Stimulated activated CD8-positive, alpha-beta memory T cell treated with anti-CD3 and anti-CD28 coated beads, Interleukin-4, amount 100 ng/mL, for 24 hours (primary cell): ENCODE measurements around the gene TTLL5.

ENCODE experiments used
- DNase-seq: peaks from one replicate; pipeline ENCODE4 v3.0.0-alpha.2; 2020; ENCODE audit warnings: low read depth

TTLL5 gene, protein sequence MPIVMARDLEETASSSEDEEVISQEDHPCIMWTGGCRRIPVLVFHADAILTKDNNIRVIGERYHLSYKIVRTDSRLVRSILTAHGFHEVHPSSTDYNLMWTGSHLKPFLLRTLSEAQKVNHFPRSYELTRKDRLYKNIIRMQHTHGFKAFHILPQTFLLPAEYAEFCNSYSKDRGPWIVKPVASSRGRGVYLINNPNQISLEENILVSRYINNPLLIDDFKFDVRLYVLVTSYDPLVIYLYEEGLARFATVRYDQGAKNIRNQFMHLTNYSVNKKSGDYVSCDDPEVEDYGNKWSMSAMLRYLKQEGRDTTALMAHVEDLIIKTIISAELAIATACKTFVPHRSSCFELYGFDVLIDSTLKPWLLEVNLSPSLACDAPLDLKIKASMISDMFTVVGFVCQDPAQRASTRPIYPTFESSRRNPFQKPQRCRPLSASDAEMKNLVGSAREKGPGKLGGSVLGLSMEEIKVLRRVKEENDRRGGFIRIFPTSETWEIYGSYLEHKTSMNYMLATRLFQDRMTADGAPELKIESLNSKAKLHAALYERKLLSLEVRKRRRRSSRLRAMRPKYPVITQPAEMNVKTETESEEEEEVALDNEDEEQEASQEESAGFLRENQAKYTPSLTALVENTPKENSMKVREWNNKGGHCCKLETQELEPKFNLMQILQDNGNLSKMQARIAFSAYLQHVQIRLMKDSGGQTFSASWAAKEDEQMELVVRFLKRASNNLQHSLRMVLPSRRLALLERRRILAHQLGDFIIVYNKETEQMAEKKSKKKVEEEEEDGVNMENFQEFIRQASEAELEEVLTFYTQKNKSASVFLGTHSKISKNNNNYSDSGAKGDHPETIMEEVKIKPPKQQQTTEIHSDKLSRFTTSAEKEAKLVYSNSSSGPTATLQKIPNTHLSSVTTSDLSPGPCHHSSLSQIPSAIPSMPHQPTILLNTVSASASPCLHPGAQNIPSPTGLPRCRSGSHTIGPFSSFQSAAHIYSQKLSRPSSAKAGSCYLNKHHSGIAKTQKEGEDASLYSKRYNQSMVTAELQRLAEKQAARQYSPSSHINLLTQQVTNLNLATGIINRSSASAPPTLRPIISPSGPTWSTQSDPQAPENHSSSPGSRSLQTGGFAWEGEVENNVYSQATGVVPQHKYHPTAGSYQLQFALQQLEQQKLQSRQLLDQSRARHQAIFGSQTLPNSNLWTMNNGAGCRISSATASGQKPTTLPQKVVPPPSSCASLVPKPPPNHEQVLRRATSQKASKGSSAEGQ (N-terminal part only)

DNA sequence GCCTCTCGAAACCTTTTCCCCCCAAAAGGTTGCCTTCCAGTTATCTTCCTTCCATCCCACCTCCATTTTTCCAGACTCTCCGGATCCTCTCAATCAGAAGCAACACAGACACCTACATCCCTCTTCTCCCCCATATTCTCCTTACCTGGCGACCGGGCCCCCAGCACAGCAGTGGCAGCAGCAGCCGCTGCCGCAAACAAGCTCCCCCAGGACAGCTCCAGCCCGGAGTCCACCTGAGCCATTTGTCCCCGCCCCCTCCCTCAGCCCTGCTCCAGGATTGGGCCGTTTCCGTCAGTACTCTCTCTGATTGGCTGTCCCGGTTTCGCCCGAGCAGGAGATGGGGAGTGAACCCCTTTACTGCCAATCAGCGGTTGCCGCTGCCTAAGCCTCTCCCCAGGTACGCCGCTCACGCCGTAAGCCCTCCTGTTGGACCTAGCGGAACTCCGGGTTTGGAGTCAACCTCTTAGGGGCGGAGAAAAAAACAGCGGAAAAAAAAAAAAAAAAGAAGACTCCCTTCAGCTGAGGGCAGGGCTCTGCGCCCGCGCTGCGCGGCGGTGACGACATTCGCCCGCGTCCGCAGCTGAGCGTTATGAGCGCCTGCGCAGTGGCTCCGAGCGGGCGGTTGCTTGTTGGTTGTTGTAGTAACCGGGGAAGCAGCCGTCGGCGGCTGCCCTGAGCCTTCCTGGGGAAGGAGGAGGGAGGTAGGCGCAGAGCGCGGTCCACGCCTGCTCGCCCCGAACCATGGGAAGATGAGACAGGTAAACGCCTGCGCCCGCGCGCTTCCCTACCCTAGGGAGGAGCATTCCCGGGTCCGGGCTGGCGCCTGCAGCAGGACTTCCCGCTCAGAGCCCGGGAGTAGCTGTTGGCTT lies at the start of gene TTLL5, which contains the start of gene ERG28:
Gene TTLL5 (plus strand): TSS at position 617 of the 869 bp plus-strand sequence. CDS start 1,904 bp downstream, outside the sequence.
Gene ERG28 (minus strand): TSS at position 247 of the 869 bp plus-strand sequence. CDS start 3,374 bp downstream, outside the sequence.
- DNase-seq, result peak; percentile 92

DNA sequence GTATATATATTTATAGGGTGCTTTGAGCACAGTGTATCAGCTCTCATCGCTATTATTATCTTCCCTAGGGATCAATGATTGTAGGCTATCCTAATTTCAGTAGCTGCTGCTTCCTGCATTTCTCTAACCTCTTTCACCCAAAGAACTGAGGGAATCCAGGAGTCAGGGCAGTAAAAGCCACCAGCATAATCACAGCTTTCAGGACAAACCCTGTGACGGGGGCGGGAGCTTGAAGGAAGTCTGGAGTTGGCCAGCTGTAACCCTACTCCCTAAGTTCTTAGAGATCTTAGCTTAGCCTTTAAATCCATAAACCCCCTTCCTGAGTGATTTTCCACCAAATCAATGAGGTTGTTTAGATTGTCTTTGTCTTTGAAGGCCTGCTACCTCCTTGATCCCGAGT lies 48.9 kb upstream of the TTLL5 start:
- DNase-seq, result no peak

DNA sequence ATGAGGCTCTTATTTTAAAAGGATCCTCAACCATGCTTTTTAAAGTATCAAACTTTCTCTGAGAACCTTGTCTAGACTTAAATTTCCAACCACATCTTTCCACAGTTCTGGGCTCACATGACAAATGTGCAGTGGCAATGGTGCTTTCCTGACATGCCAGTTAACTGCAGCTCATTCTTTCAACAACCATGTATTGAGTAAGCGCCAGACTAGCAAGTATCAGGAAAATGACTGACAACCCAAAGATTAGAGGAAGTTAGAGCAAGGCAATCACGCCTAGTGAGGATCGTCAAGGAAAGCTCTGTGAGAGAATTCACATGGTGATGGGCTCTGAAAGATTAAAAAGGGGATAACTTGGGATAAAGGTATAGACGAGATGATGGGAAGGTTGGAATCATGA lies 46.9 kb upstream of the TTLL5 start:
- no peak for DNase-seq

DNA sequence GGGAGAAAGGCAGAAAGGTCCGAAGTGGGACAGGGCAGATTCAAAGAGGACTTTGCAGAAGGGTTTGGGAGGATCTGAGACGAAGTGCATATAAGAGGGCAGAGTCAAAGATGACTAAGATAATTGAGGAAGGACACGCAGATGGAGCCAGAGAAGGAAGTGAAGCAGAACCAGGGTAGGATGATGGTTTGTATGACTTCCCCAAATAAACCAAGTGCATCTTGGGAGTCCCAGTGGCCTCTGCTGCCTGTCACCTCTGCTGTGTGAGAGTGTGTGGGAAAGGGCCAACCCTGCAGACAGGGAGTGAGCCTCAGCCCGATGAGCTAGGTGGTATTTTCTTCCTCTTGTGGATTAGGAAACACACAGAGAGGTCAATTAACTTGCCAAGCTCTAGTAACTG lies 45.8 kb upstream of the TTLL5 start:
- no peak for DNase-seq

DNA sequence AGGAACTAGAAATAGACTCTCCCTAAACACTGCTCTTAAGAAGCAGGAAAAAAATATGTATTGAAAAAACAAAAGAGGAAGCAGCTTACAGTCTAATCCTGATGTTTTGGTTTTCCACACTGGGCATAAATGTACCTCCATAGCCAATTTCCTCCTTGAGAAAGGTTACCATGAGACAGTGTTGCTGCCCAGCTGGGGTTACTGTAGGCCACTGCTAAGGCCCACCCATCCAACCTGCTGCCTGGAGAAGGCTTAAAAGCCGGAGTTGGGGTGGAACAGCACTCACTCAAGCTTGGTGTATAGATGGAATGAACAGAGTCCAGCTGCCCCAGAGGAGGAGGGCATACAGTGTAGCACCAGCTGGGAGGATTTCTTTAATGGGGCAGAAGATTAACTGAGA lies 41.5 kb upstream of the TTLL5 start:
- no peak for DNase-seq

DNA sequence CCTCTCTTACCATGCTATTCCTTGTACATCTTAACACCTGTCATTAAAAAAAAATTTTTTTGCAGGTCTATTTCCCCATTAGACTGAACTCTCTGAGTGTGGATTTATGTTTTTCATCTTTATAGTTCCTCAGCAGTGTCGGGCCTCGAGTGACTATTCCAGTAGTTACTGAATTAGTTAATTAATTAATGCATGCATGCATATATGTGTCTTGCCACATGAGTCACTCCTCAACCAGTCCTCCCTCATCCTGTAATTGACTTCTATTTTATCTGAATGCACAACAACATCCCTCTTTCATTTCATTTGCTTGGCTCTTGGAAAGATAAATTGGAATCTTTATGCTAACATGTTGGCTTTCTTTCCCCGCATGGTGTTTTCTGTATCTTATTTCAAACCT lies 36.0 kb upstream of the TTLL5 start:
- DNase-seq, result no peak

DNA sequence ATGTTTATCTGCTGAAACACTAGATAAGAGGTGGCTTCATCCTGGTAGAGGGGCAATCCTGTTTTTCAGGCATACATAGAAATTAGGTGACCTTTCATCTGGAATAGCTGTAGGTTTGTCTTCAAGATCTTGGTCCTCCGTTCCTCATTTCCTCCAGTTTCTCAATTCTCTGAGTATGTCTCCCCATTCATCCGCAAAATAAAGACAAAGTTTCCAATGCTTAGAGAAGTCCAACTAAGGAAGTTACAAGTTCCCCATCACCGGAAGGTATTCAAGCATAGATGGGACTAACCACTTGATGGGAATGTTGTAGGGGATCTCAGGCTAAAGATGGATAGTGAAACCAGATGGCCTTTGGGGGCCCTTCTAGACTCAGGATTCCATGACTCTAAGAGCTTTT lies 34.6 kb upstream of the TTLL5 start:
- no peak for DNase-seq

DNA sequence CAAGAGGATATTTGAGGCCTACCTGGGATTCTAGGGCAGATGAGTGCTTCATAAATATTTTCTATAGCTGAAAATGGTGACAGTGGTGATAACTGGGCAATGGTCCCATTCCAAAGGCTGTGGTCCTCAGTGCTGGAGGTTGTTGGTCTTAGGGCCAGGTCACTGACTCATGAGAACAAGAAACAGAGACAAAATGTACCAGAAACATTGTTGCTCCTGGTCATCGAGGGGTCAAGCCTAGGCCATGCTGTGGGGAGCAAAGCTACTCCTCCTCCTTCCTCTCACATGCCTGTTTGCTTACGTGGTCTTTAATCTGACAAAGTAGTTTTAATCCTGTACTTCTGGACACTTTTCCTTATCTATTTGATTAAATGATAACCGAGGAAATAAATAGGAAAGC lies 34.2 kb upstream of the TTLL5 start:
- DNase-seq, result no peak

DNA sequence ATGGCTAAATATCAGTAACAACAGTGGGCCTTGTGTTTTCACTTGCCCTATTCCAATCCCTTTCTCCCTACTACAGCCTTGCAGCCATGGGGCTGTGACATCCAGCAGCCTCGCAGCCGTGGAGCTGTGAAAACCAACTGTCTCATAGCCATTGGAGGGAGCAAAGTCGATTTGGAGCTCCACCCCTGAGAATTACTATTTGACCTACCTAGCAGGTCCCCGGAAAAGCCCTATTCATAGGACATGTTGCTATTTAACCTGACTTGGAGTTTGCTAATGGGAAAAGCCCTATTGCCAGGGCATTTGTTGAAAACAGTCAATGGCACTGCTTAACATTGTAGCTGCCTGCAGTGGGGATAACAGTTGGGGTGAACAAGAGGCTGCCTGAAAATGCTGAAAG lies 33.6 kb upstream of the TTLL5 start:
- DNase-seq, result no peak

DNA sequence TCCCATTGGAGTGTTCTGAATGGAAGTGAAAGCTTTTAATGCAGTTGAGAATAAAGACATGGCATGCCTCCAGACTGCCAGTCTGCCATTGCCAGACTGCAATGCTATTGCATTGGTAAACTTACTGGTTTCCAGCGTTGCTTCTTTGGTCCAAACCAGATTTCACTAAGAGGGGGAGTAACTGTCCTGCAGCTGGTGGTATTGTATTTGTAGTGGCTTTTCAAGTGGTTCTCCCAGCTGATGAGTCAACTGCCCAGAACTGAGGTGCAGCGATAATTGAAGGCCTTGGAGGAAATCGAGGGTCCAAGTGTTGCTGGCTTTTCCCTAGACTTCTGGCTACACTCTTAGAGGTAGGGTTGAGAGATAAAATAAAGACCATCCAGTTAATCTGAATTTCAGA lies 32.2 kb upstream of the TTLL5 start:
- no peak for DNase-seq

DNA sequence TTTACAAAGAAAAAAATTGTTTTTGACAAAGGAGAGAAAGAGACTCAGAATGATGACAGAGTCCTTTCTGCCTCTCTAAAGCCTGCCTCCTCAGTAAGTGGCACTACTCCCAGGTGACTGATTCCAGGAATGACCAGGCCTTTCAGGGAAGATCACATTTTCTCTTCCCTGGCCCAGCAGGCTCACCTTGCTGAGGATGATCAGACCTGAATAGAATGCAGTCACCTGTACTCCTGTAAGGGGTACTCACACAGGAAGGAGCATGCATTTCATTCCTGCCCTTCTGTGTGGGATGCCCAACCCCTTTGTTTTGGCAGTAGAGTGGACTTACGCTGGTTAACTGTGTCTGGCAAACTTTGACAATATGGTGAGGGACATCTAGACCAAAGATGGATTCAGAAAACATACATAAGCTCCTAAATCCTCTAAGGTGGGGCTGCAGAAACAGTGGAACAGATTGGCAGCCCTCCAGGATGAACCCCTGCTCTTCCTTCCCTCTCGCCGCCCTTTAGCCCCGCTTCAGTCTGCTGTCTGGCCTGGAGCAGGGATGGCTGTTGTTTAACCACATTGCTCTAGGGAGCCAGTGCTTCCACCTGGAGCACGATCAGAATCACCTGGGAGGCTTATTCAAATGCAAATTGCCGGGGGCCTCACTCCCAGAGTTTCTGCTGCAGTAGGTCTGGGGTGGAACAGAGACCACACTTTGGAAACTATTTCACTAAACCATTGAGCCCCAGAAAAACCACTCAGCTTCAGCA lies 30.2 kb upstream of the TTLL5 start:
- no peak for DNase-seq

DNA sequence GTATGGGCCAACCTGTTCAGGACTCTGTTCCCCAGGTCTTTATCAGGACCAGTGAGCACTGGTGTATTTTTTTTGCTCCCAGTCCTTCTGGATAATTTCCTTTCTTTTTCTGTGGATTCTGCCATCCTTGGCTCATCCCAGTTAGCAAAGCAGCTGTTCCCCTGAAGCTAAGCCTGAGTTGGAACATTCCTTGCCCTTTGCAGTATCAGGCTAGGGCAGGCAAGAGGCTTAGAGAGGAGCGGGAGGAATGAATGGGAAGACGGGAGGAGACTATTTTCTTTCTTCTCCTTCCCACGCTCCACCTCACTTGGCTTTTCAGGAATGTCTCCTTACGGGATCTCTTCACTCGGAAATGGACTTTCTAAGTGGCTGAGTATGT lies 29.6 kb upstream of the TTLL5 start:
- DNase-seq, result no peak

DNA sequence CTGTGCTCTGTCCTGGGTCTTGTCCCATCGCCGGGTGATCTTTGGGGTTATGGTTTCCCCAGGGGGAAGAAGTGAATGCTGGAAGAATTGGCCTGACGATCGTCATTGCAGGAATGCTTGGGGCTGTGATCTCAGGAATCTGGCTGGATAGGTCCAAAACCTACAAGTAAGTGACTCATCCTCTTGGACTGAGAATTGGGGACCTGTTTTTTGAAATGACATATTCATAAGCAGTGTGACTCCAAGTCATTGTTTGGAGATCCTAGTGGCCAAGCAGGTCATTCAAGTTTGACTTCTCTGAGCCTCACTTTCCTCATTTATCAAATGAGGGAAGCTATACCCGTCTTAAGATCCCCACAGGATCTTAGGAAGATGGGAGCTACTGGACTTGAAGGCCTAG lies 26.2 kb upstream of the TTLL5 start:
- DNase-seq, result no peak

DNA sequence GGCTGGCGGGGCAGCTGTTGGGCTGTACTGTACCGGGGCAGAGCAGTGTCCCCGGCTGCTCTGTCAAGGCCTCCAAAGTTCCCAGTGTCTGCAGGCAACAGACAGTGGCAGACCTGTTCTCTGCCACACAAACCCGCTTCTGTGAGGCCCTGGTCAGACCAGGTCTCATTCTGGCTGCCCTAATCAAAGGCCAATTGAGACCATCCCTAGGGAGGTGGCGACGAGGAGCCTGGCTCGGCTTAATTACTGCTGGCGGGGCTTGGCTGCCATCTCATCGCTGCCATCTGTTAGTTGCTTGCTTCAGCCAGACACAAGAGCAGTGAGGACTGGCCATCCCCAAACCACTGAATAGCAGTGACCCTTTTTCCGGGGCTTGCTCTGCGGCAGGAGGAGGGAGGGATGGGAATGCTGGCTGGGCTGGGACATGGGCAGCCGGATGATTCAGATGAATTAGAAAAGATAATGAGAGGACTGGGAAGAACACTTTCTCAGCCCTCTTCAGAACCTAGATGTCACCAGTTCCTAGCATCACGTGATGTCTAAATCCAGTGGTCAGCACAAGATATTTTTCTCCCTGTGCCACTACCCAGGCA lies 24.9 kb upstream of the TTLL5 start:
- no peak for DNase-seq

DNA sequence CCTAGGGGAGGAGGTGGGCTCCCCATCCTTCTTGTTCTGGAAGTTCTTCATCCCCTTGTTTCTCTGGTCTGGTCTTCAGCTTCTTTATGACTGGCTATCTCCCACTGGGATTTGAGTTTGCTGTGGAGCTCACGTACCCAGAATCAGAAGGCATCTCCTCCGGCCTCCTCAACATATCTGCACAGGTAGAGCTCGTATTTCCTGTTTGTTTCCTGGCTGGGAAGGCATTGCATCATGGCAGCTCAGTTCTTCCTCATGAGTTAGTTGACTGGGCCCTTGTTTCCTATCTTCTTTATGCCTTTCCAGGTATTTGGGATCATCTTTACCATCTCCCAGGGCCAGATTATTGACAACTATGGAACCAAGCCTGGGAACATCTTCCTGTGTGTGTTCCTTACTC lies 20.2 kb upstream of the TTLL5 start:
- DNase-seq, result no peak

DNA sequence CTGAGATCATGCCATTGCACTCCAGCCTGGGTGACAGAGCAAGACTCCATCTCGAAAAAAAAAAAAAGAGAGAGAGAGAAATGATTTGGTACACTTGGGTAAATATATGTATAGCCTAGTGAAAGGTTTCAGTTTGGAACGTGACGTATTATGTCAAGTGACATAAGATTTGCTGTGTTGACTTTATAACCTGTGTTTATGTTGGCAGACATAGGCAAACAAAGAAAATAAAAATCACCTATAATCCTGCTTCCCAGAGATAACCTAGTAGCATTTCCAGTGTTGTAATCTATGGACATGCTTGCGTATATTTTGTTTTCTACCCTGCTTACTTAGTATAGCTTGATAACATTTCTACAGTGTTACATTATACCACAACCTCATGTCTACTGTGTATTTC lies 17.1 kb upstream of the TTLL5 start:
- no peak for DNase-seq

DNA sequence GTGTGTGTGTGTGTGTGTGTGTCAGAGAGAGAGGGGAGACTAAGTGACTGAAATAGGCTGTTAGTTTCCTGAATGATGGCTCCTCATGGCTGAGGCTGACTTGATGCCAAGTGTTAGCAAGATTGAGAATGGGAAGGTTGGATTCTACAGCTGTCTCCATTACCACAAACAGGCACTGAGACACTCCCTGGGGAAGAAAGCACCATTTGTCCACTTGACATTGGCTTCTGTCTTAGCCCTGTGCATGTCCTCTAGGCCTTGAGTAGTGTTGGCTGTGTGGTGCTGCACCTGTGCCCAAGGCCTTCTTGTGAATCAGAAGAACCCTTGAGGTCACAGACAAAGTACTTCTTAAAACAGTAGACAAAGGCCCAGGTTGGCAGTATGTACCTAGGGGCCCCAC lies 16.0 kb upstream of the TTLL5 start:
- DNase-seq, result no peak

DNA sequence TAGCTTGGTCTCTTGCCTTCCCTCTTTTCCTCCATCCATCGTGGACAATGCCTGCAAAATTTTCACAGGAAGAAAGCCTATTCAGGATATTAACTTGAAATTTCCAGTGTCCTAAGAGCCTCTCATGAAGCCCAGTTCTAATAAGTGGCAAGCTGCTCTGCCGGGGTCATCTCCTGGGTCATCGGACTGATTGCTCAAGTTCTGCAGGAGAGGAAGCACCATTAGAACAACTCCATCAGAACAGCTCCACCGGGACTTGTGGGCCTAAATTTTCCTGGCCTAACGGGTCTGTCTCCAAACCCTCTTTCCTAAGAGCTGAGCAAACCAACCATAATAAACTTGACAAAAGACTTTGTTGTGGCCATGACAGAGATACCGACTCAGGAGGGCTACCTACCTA lies 14.3 kb upstream of the TTLL5 start:
- DNase-seq, result no peak

DNA sequence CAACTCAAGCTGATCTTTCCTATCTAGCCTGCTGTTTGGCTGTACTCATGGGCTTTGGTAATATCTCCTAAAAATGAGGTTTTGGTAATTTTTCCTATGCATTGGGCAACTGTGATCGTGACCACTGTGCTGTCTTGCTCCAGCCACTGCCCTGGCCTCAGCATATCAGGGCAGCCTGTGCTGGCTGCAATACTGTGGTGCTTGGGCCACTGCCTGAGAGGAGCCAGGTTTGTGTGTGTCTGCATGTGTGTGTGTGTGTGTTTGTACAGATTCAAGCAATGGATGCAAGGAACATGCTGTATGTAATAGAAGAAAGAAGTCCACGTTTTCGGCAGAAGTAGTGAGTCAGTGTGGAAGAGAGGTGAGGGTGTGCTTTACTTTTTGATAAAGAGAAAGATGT lies 13.4 kb upstream of the TTLL5 start:
- no peak for DNase-seq
